HG03342 (cell line): ENCODE results near the gene HIRIP3.
"Not testable (repeated sequence)": the region's sequence is repeated elsewhere in the genome, so short reads cannot be mapped to it uniquely, and the experiment has no call there.

Experiments used
- ATAC-seq: cut with Tn5 transposase; IDR thresholded peaks from one replicate; pipeline ENCODE4 v1.9.1; 2021; ENCODE audit warnings: mild to moderate bottlenecking, moderate library complexity; ENCODE audit not compliant: unreplicated experiment

HIRIP3 gene

GRCh38 chr16:30016555-30017276 lies 21.3 kb upstream of the HIRIP3 start:
- ATAC-seq = no peak

- ATAC-seq = not testable (repeated sequence)
Observed at GRCh38 chr16:30015450-30015849, 20.0 kb upstream of the HIRIP3 start.

- not testable (repeated sequence) for ATAC-seq
Observed at GRCh38 chr16:30012598-30012997, 17.2 kb upstream of the HIRIP3 start.

- no peak for ATAC-seq
Observed at GRCh38 chr16:30011714-30012504, 16.5 kb upstream of the HIRIP3 start.

- no peak for ATAC-seq
Observed at GRCh38 chr16:30010844-30011713, 15.7 kb upstream of the HIRIP3 start, which contains the start of gene DOC2A. Gene DOC2A (minus strand): TSS chr16:30011027. CDS start chr16:30010222, 805 bp downstream.

- no peak for ATAC-seq
Observed at GRCh38 chr16:30009990-30010843, 14.8 kb upstream of the HIRIP3 start.

- no peak for ATAC-seq
Observed at GRCh38 chr16:30009085-30009862, 13.9 kb upstream of the HIRIP3 start.

- no peak for ATAC-seq
Observed at GRCh38 chr16:30007378-30007895, 12.0 kb upstream of the HIRIP3 start.

GRCh38 chr16:30006659-30007377 lies 11.4 kb upstream of the HIRIP3 start:
- no peak for ATAC-seq

GRCh38 chr16:30006095-30006473 lies 10.7 kb upstream of the HIRIP3 start:
- ATAC-seq = no peak

GRCh38 chr16:30005341-30006094 lies 10.1 kb upstream of the HIRIP3 start:
- ATAC-seq = no peak

- no peak for ATAC-seq
Observed at GRCh38 chr16:30004811-30005242, 9.4 kb upstream of the HIRIP3 start.

- ATAC-seq = no peak
Observed at GRCh38 chr16:30004424-30004776, 9.0 kb upstream of the HIRIP3 start.

GRCh38 chr16:30003670-30004423 lies 8.4 kb upstream of the HIRIP3 start:
- no peak for ATAC-seq

GRCh38 chr16:30002614-30003346 lies 7.4 kb upstream of the HIRIP3 start:
- ATAC-seq = no peak
